Measurements from ENCODE around the gene SLC51B.
"Not testable (repeated sequence)": the region's sequence is repeated elsewhere in the genome, so short reads cannot be mapped to it uniquely, and the experiment has no call there.

The SLC51B gene

GRCh38 chr15:65069779-65070546, 24.8 kb downstream of the SLC51B start:
- Histone ChIP-seq H3K36me3 (ENCODE audit: control insufficient read depth, insufficient read depth, low read length) (no peaks in the 10 kb centered on the region), H3K9ac (ENCODE audit: low read length) (no peak overlapping the region), H3K4me3 (ENCODE audit: low read length) (no peak overlapping the region), H3K4me1 (ENCODE audit: control insufficient read depth, insufficient read depth, low read length) (peaks cover 43% of the 10 kb centered on the region), H3K27me3 (ENCODE audit: control insufficient read depth, insufficient read depth, low read length) (no peaks in the 10 kb centered on the region), H3K27ac (ENCODE audit: low read depth, low read length) (peak overlapping the region; percentile 92)

GRCh38 chr15:65071381-65071811, 26.2 kb downstream of the SLC51B start:
- H3K9ac ChIP-seq (ENCODE audit: low read length): no peak overlapping the region
- peaks cover 36% of the 10 kb centered on the region for H3K4me1 ChIP-seq (ENCODE audit: control insufficient read depth, insufficient read depth, low read length)
- no peaks in the 10 kb centered on the region for H3K27me3 ChIP-seq (ENCODE audit: control insufficient read depth, insufficient read depth, low read length)
- no peak overlapping the region for H3K4me3 ChIP-seq (ENCODE audit: low read length)
- H3K36me3 ChIP-seq (ENCODE audit: control insufficient read depth, insufficient read depth, low read length): no peaks in the 10 kb centered on the region
- peak overlapping the region; percentile 64 for H3K27ac ChIP-seq (ENCODE audit: low read depth, low read length)

- Histone ChIP-seq H3K9ac (ENCODE audit: low read length) (no peak overlapping the region), H3K4me3 (ENCODE audit: low read length) (no peak overlapping the region), H3K27me3 (ENCODE audit: control insufficient read depth, insufficient read depth, low read length) (no peaks in the 10 kb centered on the region), H3K27ac (ENCODE audit: low read depth, low read length) (peak overlapping the region; percentile 64), H3K4me1 (ENCODE audit: control insufficient read depth, insufficient read depth, low read length) (peaks cover 36% of the 10 kb centered on the region), H3K36me3 (ENCODE audit: control insufficient read depth, insufficient read depth, low read length) (no peaks in the 10 kb centered on the region)
Observed at GRCh38 chr15:65072027-65072426, 26.8 kb downstream of the SLC51B start.

GRCh38 chr15:65072617-65073016, 27.4 kb downstream of the SLC51B start:
- Histone ChIP-seq H3K9ac (ENCODE audit: low read length) (no peak overlapping the region), H3K4me3 (ENCODE audit: low read length) (no peak overlapping the region), H3K4me1 (ENCODE audit: control insufficient read depth, insufficient read depth, low read length) (peaks cover 36% of the 10 kb centered on the region), H3K27ac (ENCODE audit: low read depth, low read length) (no peak overlapping the region), H3K36me3 (ENCODE audit: control insufficient read depth, insufficient read depth, low read length) (no peaks in the 10 kb centered on the region), H3K27me3 (ENCODE audit: control insufficient read depth, insufficient read depth, low read length) (no peaks in the 10 kb centered on the region)

GRCh38 chr15:65074946-65075345, 29.8 kb downstream of the SLC51B start:
- not testable (repeated sequence) for H3K9ac ChIP-seq (ENCODE audit: low read length); H3K4me3 ChIP-seq (ENCODE audit: low read length); H3K27me3 ChIP-seq (ENCODE audit: control insufficient read depth, insufficient read depth, low read length); H3K36me3 ChIP-seq (ENCODE audit: control insufficient read depth, insufficient read depth, low read length); H3K27ac ChIP-seq (ENCODE audit: low read depth, low read length)
- peaks cover 20% of the 10 kb centered on the region for H3K4me1 ChIP-seq (ENCODE audit: control insufficient read depth, insufficient read depth, low read length)

GRCh38 chr15:65075607-65076395, 30.6 kb downstream of the SLC51B start:
- not testable (repeated sequence) for H3K27ac ChIP-seq (ENCODE audit: low read depth, low read length); H3K4me3 ChIP-seq (ENCODE audit: low read length); H3K27me3 ChIP-seq (ENCODE audit: control insufficient read depth, insufficient read depth, low read length); H3K36me3 ChIP-seq (ENCODE audit: control insufficient read depth, insufficient read depth, low read length); H3K9ac ChIP-seq (ENCODE audit: low read length)
- H3K4me1 ChIP-seq (ENCODE audit: control insufficient read depth, insufficient read depth, low read length): peaks cover 15% of the 10 kb centered on the region

- H3K4me3 ChIP-seq (ENCODE audit: low read length): no peak within 1 kb of the TSS
- peaks cover 6% of the 10 kb centered on the region for H3K4me1 ChIP-seq (ENCODE audit: control insufficient read depth, insufficient read depth, low read length)
- no peak within 1 kb of the TSS for H3K9ac ChIP-seq (ENCODE audit: low read length)
- no peak within 1 kb of the TSS for H3K27ac ChIP-seq (ENCODE audit: low read depth, low read length)
- H3K36me3 ChIP-seq (ENCODE audit: control insufficient read depth, insufficient read depth, low read length): no peaks in the 10 kb centered on the region
- H3K27me3 ChIP-seq (ENCODE audit: control insufficient read depth, insufficient read depth, low read length): no peaks in the 10 kb centered on the region
Observed at GRCh38 chr15:65076486-65077290, 31.5 kb downstream of the SLC51B start, which contains the start of gene KBTBD13. Gene KBTBD13, plus strand, starts transcription at chr15:65076746. Its CDS starts 70 bp downstream, at chr15:65076816.

GRCh38 chr15:65077291-65077980, 32.2 kb downstream of the SLC51B start:
- H3K27ac ChIP-seq (ENCODE audit: low read depth, low read length): no peak overlapping the region

GRCh38 chr15:65077981-65078352, 32.8 kb downstream of the SLC51B start:
- Histone ChIP-seq H3K36me3 (ENCODE audit: control insufficient read depth, insufficient read depth, low read length) (no peaks in the 10 kb centered on the region), H3K9ac (ENCODE audit: low read length) (no peak overlapping the region), H3K4me1 (ENCODE audit: control insufficient read depth, insufficient read depth, low read length) (peaks cover 4% of the 10 kb centered on the region), H3K27me3 (ENCODE audit: control insufficient read depth, insufficient read depth, low read length) (no peaks in the 10 kb centered on the region), H3K27ac (ENCODE audit: low read depth, low read length) (no peak overlapping the region), H3K4me3 (ENCODE audit: low read length) (no peak overlapping the region)

More at GRCh38 chr15:65077291-65077980, 32.2 kb downstream of the SLC51B start:
- no peak overlapping the region for H3K9ac ChIP-seq (ENCODE audit: low read length)
- no peaks in the 10 kb centered on the region for H3K4me1 ChIP-seq (ENCODE audit: control insufficient read depth, insufficient read depth, low read length)
- H3K27me3 ChIP-seq (ENCODE audit: control insufficient read depth, insufficient read depth, low read length): no peaks in the 10 kb centered on the region
- no peak overlapping the region for H3K4me3 ChIP-seq (ENCODE audit: low read length)
- no peaks in the 10 kb centered on the region for H3K36me3 ChIP-seq (ENCODE audit: control insufficient read depth, insufficient read depth, low read length)

- no peak overlapping the region for H3K27ac ChIP-seq (ENCODE audit: low read depth, low read length)
- H3K4me1 ChIP-seq (ENCODE audit: control insufficient read depth, insufficient read depth, low read length): peaks cover 13% of the 10 kb centered on the region
Observed at GRCh38 chr15:65079580-65079979, 34.4 kb downstream of the SLC51B start.

GRCh38 chr15:65081270-65081669, 36.1 kb downstream of the SLC51B start:
- Histone ChIP-seq H3K9ac (ENCODE audit: low read length) (no peak overlapping the region), H3K36me3 (ENCODE audit: control insufficient read depth, insufficient read depth, low read length) (no peaks in the 10 kb centered on the region), H3K4me3 (ENCODE audit: low read length) (no peak overlapping the region), H3K27me3 (ENCODE audit: control insufficient read depth, insufficient read depth, low read length) (no peaks in the 10 kb centered on the region), H3K27ac (ENCODE audit: low read depth, low read length) (no peak overlapping the region), H3K4me1 (ENCODE audit: control insufficient read depth, insufficient read depth, low read length) (peaks cover 16% of the 10 kb centered on the region)

More at GRCh38 chr15:65079580-65079979, 34.4 kb downstream of the SLC51B start:
- no peaks in the 10 kb centered on the region for H3K27me3 ChIP-seq (ENCODE audit: control insufficient read depth, insufficient read depth, low read length)
- H3K9ac ChIP-seq (ENCODE audit: low read length): no peak overlapping the region
- no peaks in the 10 kb centered on the region for H3K36me3 ChIP-seq (ENCODE audit: control insufficient read depth, insufficient read depth, low read length)
- H3K4me3 ChIP-seq (ENCODE audit: low read length): no peak overlapping the region

All from rectal smooth muscle tissue (tissue), 1 donor.